ENCODE data around the gene HMX3.

Gene HMX3

GRCh38 chr10:123180101-123181090 lies 44.6 kb downstream of the HMX3 start:
- ATAC-seq, result no peak

- ATAC-seq, result no peak
Observed at GRCh38 chr10:123183724-123184123, 48.0 kb downstream of the HMX3 start.

DNA sequence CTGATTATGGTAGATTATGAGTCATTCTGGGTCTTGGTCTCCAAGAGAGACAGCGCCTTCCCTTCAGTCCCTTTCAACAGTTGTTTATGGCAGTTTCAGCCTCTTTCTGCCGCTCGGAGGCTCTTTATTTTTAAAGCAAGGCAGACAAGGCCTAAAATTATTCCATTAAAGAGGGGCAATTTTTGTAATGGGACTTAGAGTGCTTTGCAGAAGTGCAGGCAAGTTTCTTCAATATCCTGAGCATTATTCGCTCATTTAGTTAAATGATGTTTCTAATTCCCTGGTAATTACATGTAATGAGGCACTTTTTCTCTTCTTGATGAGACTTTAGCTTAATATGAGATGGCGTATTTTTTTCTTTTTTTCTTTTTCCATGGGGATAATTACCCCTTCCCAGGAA lies 52.0 kb downstream of the HMX3 start:
- ATAC-seq, result no peak
